ENCODE data around the gene TLR8.

- TF ChIP-seq CTCF (IDR thresholded peaks at IDR 0.05) (no peak), POLR2A (IDR thresholded peaks at IDR 0.05) (no peak)
Measured at GRCh38 chrX:12949927-12950656, 43.7 kb downstream of the TLR8 start.

Measured in lower leg skin (tissue), 3 donors.